ENCODE measurements around the gene NCSTN. TPM values are rescaled to one million over a fixed set of nuclear protein-coding genes. Genes with fewer than 3 reads are reported as not detected.
A peak's percentile ranks its signal among the peaks of the same experiment; 100 is the strongest.
"Not testable (repeated sequence)": the region's sequence is repeated elsewhere in the genome, so short reads cannot be mapped to it uniquely, and the experiment has no call there.

The NCSTN gene
- total RNA-seq, 1 experiment from 2014 or later: 144 TPM

DNA sequence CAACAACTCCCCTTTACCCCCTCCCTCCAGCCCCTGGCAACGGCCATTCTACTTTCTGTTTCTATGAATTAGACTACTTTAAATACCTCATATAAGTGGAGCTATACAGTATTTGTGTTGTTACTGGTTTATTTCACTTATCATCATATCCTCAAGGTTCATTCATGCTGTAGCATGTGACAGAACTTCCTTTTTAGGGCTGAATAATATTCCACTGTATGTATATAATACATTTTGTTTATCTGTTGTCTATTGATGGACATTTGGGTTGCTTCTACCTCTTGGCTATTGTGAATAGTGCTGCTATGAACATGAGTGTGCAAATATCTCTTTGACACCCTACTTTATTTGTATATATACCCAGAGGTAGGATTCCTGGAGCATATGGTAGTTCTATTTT is 25.9 kb downstream of the NCSTN start:
- DNase-seq (ENCODE audit: extremely low read depth, low read depth): no peak

DNA sequence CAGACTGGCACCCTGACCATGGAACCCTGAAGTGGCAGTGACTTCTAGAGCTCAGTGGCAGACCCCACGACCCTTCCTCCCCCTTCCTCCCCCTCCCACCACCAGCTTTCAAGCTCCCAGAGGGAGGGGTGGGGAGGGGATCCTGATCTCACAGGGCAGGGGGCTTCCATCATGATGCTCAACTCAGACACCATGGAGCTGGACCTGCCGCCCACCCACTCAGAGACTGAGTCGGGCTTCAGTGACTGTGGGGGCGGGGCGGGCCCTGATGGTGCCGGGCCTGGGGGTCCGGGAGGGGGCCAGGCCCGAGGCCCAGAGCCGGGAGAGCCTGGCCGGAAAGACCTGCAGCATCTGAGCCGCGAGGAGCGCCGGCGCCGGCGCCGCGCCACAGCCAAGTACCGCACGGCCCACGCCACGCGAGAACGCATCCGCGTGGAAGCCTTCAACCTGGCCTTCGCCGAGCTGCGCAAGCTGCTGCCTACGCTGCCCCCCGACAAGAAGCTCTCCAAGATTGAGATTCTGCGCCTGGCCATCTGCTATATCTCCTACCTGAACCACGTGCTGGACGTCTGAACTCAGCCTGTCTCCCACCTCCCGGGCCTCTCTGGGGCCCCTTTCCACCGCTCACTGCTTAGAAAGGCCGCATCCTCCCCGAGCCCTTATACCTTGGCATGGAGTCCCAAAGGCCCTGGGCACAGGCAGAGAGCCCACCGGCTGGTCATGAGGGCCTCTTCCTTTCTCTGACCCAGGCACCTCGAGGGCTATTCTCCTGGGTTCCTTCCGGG is 27.6 kb downstream of the NCSTN start:
- DNase-seq (ENCODE audit: extremely low read depth, low read depth): no peak

GRCh38 chr1:160371346-160371631 is 28.1 kb downstream of the NCSTN start:
- DNase-seq (ENCODE audit: extremely low read depth, low read depth): no peak

DNA sequence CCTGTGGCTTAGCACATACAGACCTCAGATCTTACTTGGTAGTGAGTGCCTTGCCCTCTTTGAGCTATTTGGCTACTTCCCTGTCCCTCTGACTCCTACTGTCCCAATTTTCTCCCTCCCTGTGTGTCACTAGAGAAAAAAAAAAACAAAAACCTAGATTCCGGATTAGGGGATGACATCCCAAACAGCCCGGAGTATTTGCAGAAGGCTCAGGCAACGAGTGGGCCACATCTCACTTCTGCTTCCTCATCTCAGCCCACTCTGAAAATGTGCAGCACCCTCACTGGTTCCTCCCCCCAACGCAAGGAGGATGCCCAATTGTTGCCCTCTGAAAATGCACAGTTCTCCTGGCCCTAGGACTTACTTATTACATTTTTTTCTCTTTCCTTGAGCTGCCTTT is 28.6 kb downstream of the NCSTN start:
- no peak for DNase-seq (ENCODE audit: extremely low read depth, low read depth)

- DNase-seq (ENCODE audit: extremely low read depth, low read depth): no peak
Measured at GRCh38 chr1:160373696-160374095, 30.5 kb downstream of the NCSTN start.

- no peak for DNase-seq (ENCODE audit: extremely low read depth, low read depth)
Measured at GRCh38 chr1:160374306-160375110, 31.3 kb downstream of the NCSTN start.

DNA sequence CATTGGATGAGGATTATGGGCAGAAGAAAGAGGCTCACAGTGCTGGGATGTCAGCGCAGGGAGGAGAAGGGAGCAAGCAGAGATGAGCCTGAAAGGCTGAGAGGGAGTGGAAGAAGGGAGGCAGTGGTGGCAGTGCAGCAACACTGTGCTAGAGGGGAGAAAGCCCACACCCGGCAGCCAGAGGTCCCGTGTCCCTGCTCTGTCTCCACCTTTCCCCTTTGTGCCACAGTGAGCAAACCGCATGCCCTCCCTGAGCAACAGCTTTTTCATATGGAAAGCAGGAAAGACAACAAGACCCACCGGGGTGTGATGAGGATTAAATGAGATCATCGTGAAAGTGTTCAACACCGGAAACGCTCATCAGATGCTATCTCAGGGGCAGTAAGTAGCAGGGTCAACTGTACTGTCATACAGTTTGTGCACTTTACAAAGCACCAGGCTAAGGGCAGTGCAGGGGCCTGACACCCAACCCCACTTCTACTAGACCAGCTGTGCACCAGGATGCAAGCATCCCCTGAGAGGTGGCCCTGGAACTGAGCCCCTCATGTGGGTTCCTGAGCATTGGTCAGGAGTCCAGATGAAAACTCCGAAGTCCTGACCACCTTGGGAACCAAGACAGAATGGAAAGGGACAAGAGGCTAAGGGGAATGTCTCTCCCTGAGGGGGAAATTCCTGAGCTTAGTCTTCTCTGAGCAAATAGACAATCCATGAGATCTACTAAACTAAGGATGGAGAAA is 32.8 kb downstream of the NCSTN start:
- DNase-seq (ENCODE audit: extremely low read depth, low read depth): no peak

DNA sequence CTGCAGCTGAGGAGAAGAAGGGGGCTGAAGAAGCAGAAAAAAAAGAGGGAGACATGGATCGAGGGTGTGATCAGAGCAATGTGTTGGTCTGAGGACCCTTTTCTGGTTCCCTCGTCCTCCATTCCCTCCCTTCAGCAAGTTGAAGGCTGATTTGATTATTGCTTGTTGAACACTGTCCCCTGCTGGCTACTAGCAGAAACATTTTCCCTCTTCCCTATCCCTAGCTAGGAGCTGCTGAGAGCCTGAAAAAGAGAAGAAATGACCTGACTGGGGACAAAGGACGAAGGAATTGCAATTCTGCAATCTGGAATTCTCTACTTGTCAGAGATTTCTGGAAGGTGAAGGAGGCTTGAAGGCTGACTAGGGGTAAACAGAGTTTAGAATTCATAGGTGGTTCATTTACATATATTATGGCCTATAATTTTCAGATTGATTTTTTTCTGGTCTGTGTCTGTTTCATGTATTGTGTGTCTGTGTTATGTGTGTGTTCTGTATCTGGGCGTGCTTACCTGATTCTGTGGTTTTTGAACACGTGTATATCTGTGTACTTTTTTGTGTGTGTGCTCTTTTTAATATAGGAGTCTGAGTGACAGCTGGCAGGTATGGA is 33.4 kb downstream of the NCSTN start:
- DNase-seq (ENCODE audit: extremely low read depth, low read depth): peak; percentile 73

DNA sequence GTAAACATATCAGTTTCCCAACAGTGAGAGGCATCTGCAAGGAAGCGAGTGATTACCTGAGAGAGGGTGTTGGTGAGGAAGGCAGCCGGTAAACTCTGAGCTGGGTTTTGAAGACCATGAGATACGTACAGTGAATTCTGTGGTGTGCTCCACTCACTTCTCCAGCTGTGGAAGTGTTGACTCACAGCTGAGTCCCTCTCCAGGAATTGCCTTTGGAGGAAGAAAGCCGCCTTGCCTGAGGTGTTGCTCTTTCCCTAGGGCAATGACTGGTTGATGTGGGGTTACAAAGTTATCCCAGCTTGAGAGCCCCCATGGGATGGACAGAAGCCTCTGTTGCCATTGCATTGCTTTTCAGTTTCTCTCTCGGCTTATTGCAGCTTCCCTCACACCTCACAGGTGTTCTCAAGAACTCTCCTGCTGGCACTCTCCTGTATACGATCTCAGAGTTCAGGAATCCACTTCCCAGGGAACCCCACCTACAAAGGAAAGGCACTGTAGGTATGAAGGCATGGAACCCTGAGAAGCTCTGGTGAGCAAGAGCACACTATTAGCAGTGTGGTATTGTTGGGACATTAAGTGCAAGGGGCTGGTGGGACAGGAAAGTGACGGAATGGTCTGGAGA is 34.5 kb downstream of the NCSTN start:
- no peak for DNase-seq (ENCODE audit: extremely low read depth, low read depth)

DNA sequence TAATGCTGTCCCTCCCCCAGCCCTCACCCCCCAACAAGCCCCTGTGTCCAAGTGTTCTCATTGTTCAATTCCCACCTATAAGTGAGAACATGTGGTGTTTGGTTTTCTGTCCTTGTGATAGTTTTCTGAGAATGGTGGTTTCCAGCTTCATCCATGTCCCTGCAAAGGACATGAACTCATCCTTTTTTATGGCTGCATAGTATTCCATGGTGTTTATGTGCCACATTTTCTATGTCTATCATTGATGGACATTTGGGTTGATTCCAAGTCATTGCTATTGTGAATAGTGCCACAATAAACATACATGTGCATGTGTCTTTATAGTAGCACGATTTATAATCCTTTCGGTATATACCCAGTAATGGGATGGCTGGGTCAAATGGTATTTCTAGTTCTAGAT is 41.6 kb downstream of the NCSTN start:
- not testable (repeated sequence) for DNase-seq (ENCODE audit: extremely low read depth, low read depth)

DNA sequence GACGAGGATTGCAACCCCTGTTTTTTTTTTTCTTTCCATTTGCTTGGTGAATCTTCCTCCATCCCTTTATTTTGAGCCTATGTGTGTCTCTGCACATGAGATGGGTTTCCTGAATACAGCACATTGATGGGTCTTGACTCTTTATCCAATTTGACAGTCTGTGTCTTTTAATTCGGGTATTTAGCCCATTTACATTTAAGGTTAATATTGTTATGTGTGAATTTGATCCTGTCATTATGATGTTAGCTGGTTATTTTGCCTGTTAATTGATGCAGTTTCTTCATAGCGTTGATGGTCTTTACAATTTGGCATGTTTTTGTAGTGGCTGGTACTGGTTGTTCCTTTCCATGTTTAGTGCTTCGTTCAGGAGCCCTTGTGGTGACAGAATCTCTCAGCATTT is 45.2 kb downstream of the NCSTN start:
- not testable (repeated sequence) for DNase-seq (ENCODE audit: extremely low read depth, low read depth)

GRCh38 chr1:160394673-160395072 is 51.5 kb downstream of the NCSTN start:
- no peak for DNase-seq (ENCODE audit: extremely low read depth, low read depth)

GRCh38 chr1:160397651-160398050 is 54.5 kb downstream of the NCSTN start:
- no peak for DNase-seq (ENCODE audit: extremely low read depth, low read depth)

DNA sequence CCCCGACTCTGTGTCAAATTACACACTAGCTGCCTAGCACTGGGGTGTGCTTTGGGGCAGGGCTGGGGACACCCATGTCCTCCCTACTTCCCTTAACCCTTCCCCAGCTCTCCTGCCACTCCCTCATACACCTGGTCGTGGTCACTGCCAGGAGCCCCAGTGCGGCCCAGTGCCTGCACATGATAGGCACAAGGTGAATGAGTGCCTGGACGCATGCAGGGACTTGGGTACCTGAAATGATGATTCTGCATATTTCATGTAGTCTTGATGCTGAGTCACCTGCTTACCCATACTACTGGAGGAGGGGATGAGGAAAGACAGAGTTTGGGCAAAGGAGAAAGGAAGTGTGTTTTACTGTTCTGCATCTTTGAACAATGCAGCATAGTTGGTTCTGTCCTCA is 55.6 kb downstream of the NCSTN start:
- no peak for DNase-seq (ENCODE audit: extremely low read depth, low read depth)

DNA sequence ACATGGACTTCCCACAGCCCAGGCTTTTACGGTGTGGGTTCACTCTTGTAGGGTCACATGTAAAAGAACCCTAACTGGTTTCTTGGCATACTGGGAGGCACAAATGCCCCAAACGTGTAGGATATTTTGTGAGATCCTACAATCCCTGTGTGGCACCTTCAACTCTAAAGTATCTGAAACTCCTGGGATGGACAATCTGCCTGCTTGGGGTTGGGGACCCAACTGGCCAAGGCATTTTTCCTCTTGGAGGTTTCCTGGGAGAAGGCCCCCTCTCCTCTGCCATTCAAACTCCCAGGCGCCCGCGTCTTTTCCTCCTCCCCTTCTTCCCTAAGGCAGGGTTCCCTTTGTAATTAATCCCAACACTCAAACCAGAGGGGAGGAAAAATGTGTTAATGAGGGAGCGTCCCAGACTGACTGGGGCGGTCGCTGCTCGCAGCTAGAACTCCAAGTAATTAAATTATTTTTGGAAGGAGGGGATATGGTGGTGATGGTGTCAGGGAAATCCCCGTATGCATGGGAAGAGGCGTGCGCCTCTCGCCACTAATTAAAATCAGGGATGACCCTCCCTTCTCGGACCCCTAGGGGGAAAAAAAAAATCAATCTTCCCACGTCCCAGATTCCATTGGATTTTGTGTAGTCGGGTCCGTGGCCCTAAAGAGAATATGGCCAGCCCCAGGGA is 56.5 kb downstream of the NCSTN start:
- DNase-seq (ENCODE audit: extremely low read depth, low read depth): no peak

DNA sequence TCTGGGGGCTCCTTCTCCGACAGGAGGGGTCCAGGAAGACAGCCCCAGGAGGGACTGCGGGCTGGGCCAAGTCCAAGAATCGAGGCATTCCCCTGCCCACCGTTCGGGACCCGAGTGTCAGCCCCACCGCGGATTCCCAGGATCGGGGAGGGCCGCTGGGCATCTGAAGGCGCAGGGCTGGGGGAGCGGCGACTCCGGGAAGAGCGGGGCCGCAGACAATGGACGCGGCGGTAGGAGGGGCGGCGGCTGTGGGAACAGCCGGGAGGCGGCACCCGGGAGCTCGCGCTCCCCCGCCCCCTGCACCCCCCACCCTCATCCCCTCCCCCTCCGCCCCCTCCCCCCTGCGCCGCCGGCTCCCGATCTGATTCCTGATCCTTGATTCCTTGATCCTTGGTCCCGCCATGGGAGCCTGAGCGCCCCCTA is 57.1 kb downstream of the NCSTN start, which contains the start of gene VANGL2:
Gene VANGL2 (plus strand): TSS at position 342 of the 423 bp plus-strand sequence. CDS start 15,274 bp downstream, outside the sequence.
- peak; percentile 23 for DNase-seq (ENCODE audit: extremely low read depth, low read depth)

- DNase-seq (ENCODE audit: extremely low read depth, low read depth): no peak
Measured at GRCh38 chr1:160400646-160401486, 57.7 kb downstream of the NCSTN start.

DNA sequence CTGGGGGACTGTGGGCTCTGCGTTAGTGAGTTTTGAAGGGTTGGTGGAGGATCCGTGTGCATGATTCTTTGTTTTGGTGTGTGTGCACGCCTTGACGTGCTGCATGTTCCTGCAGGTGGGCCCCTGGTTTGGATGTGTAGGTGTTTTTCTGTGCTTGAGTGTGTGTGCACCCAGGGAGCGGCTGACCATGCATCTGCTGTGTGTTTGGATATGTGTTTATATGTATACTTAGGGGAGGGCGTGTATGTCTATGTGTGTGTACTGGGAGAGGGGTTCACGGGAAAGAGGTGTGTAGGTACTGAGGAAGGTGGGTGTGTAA is 58.3 kb downstream of the NCSTN start:
- DNase-seq (ENCODE audit: extremely low read depth, low read depth): no peak
